Natural killer cell (primary cell): ENCODE results near the gene NFIA. TPM values are rescaled to one million over a fixed set of nuclear protein-coding genes. Genes with fewer than 3 reads are reported as not detected.

Experiments
- ATAC-seq, 3 donors: fragments of 150-1000 bp in 2 of 3; fragments of 200-7000 bp in 1 of 3; cut with Tn5 transposase; 1 replicate in 1 of 3; 2 replicates in 2 of 3; pipeline ENCODE4 v1.10.0; 2021; ENCODE audit warnings: mild to moderate bottlenecking in 2 of 3, moderate library complexity in 2 of 3
- DNase-seq, 2 donors: peaks; one replicate each; pipeline versions ENCODE4 v3.0.0 to v3.0.0-alpha.2; 2013 to 2021; ENCODE audit warnings: mixed read lengths in 1 of 2
- H3K27ac ChIP-seq: one replicate; pipeline ENCODE4 v1.5.1; 2013; ENCODE audit warnings: mild to moderate bottlenecking, low read length
- H3K27me3 ChIP-seq: one replicate; pipeline ENCODE4 v1.6.1; 2013; ENCODE audit warnings: low read length; ENCODE audit not compliant: control insufficient read depth, insufficient read depth
- H3K36me3 ChIP-seq: one replicate; pipeline ENCODE4 v1.6.1; 2013; ENCODE audit warnings: low read length; ENCODE audit not compliant: control insufficient read depth, insufficient read depth
- H3K4me1 ChIP-seq: one replicate; pipeline ENCODE4 v1.6.1; 2013; ENCODE audit warnings: low read length; ENCODE audit not compliant: control insufficient read depth, insufficient read depth
- H3K4me3 ChIP-seq: one replicate; pipeline ENCODE4 v1.5.1; 2013; ENCODE audit warnings: low read length
- H3K9me3 ChIP-seq: one replicate; pipeline ENCODE4 v1.6.1; 2013; ENCODE audit warnings: low read length; ENCODE audit not compliant: control insufficient read depth, insufficient read depth
- H3K27ac Mint-ChIP-seq, 2 donors: one replicate each; pipeline ENCODE4 v1.8.0; 2022; ENCODE audit warnings: mild to moderate bottlenecking in 2 of 2, mixed read lengths in 2 of 2, moderate library complexity in 1 of 2
- H3K27me3 Mint-ChIP-seq, 2 donors: one replicate each; pipeline ENCODE4 v1.8.0; 2022; ENCODE audit warnings: low read depth in 2 of 2, mixed read lengths in 2 of 2
- H3K36me3 Mint-ChIP-seq: one replicate; pipeline ENCODE4 v1.8.0; 2022; ENCODE audit warnings: mixed read lengths
- H3K4me1 Mint-ChIP-seq, 2 donors: one replicate each; pipeline ENCODE4 v1.8.0; 2022; ENCODE audit warnings: mixed read lengths in 2 of 2
- H3K4me3 Mint-ChIP-seq: one replicate; pipeline ENCODE4 v1.8.0; 2022; ENCODE audit warnings: mild to moderate bottlenecking, moderate library complexity, mixed read lengths
- H3K9me3 Mint-ChIP-seq, 2 donors: one replicate each; pipeline ENCODE4 v1.8.0; 2022; ENCODE audit warnings: mixed read lengths in 2 of 2
- WGBS: methylation state at CpG from one replicate; pipeline ENCODE4 v1.1.7; 2013; ENCODE audit warnings: missing lambda C conversion rate; ENCODE audit not compliant: insufficient coverage; 5-methylcytosine and 5-hydroxymethylcytosine counted together
- intact Hi-C: fragments of 100-400 bp; cut with micrococcal nuclease; formaldehyde crosslinking; loops from one replicate; pipeline ENCODE4 v1.14.2; 2022
- total RNA-seq, 4 donors: library from RNA; stranded (reverse); fragments of 120-200 nt in 1 of 4; gene quantifications; one replicate each; pipeline versions ENCODE4 v1.2.3 to v1.2.4, GENCODE V29; 2013 to 2022
- TF ChIP-seq, protein P1 (sequence below): fragments of 200-600 bp; IDR thresholded peaks from one replicate; pipeline ENCODE4 v1.8.0; 2022; ENCODE audit warnings: antibody characterized with exemption

The NFIA gene
- total RNA-seq, 3 donors from 2014 or later (not counting 1 experiment from before 2014, with no cell fraction given): 3.5 to 6.5 (median 3.6) TPM

DNA sequence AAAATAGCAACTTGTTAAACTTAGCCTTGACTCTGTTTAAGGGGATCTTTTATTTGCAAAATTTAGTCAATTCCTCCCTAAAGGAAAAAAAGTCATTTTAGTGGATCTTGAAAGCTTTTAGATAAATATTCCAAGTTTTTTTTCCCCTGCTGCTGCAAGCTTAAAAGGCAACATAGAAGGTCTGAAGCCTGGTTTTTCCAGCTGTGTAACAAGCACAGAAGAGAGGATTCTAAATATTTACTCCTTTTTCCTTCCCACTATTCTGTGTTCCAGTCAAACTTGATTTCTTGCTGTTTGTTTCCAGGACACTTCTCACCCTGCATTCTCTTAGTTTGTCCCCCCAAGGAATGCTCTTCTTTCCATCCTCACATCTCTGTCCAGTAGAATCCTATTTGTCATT is 86.7 kb downstream of the NFIA start:
- Histone ChIP-seq H3K9me3 (no peaks in the 10 kb centered on the region), H3K36me3 (no peaks in the 10 kb centered on the region), H3K4me3 (no peak overlapping the region), H3K4me1 (no peaks in the 10 kb centered on the region), H3K27me3 (no peaks in the 10 kb centered on the region), H3K27ac (no peak overlapping the region)
- no peaks in the 10 kb centered on the region for H3K36me3 Mint-ChIP-seq
- no peaks in the 10 kb centered on the region for H3K9me3 Mint-ChIP-seq
- DNase-seq (no peak), ATAC-seq (no peak)
- peaks cover 8 to 55% of the 10 kb centered on the region in 2 donors for H3K27me3 Mint-ChIP-seq
- TF ChIP-seq, protein P1, sequence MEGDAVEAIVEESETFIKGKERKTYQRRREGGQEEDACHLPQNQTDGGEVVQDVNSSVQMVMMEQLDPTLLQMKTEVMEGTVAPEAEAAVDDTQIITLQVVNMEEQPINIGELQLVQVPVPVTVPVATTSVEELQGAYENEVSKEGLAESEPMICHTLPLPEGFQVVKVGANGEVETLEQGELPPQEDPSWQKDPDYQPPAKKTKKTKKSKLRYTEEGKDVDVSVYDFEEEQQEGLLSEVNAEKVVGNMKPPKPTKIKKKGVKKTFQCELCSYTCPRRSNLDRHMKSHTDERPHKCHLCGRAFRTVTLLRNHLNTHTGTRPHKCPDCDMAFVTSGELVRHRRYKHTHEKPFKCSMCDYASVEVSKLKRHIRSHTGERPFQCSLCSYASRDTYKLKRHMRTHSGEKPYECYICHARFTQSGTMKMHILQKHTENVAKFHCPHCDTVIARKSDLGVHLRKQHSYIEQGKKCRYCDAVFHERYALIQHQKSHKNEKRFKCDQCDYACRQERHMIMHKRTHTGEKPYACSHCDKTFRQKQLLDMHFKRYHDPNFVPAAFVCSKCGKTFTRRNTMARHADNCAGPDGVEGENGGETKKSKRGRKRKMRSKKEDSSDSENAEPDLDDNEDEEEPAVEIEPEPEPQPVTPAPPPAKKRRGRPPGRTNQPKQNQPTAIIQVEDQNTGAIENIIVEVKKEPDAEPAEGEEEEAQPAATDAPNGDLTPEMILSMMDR: no peak
- H3K27ac Mint-ChIP-seq: no peak overlapping the region
- intact Hi-C loops: no loop called here
- no peaks in the 10 kb centered on the region for H3K4me1 Mint-ChIP-seq
- no peak overlapping the region for H3K4me3 Mint-ChIP-seq

DNA sequence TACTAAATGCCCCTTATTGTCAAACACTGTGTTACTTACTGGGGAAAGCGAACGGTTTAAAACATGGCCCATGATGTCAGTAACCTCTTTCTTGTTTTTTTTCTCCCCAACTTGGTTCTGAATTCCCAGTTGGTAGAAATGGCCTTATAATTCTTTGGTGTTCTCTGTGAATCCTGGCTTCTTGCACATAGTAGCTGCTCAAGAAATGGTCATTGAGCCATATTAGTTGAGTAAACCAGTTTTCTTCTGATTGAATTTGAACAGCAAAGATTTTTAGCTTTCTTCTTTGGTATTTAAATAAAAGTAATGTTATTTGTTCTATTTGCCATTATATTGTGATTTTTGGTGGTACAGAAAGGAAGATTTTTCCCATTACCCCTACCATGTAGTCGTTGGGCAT is 87.3 kb downstream of the NFIA start:
- no peaks in the 10 kb centered on the region for H3K36me3 Mint-ChIP-seq
- Histone ChIP-seq H3K4me3 (no peak overlapping the region), H3K4me1 (no peaks in the 10 kb centered on the region), H3K9me3 (no peaks in the 10 kb centered on the region), H3K27ac (no peak overlapping the region), H3K36me3 (no peaks in the 10 kb centered on the region), H3K27me3 (no peaks in the 10 kb centered on the region)
- ATAC-seq: no peak
- H3K4me3 Mint-ChIP-seq: no peak overlapping the region
- no peaks in the 10 kb centered on the region for H3K4me1 Mint-ChIP-seq
- no peak overlapping the region for H3K27ac Mint-ChIP-seq
- intact Hi-C loops: no loop called here
- 100% methylated on average over 3 of the region's 3 CpGs for WGBS
- TF ChIP-seq, protein P1: no peak
- peaks cover 8 to 55% of the 10 kb centered on the region in 2 donors for H3K27me3 Mint-ChIP-seq
- no peaks in the 10 kb centered on the region for H3K9me3 Mint-ChIP-seq
- no peak for DNase-seq

DNA sequence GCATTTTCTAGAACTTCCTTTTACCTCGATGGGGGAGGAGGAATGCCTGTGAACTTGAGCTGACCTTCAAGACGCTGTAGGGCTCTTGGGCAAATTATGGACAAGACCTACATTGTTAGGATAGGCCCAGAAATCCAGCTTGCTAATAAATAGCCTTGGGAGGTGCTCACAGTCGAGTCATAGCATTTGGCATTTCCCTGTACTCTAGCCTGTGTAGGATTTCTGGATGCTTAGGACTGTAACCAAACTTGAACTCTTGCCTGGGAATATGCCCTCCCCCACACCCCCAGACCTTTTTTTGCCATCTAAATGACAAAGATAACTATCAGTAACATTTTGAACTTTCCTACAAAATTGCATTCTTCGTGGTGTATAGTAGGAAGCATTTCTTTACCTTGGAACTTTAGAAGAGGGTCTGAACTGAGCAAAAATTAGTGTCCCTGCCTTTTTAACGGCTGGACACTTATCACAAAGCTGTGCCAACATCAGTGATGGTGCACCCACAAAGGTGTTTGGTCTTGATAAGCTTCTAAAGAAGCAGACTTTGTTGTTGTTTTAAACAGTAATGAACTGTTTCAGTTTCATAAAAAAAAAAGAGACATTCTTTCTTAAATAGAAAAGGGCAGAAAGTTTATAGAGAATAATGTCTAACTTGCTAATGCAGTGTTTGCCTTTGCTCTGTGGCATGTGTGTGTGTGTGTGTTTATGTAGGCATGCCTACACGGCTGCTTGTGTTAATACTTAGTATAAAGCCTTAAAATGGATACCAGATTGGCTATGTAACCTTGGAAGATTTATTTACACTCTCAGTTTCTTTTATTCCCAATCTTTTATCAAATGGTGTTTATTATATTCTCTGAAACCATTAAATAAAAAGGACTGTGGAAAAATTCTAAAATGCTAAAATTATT is 88.2 kb downstream of the NFIA start:
- DNase-seq: no peak
- H3K27me3 Mint-ChIP-seq: peaks cover 5 to 55% of the 10 kb centered on the region in 2 donors
- no peaks in the 10 kb centered on the region for H3K4me1 ChIP-seq
- H3K27ac Mint-ChIP-seq: no peak overlapping the region
- WGBS: 64% methylated on average over 5 of the region's 6 CpGs
- H3K27ac ChIP-seq: no peak overlapping the region
- no peaks in the 10 kb centered on the region for H3K9me3 ChIP-seq
- intact Hi-C loops: no loop called here
- ATAC-seq: no peak
- H3K4me3 ChIP-seq: no peak overlapping the region
- H3K36me3 Mint-ChIP-seq: no peaks in the 10 kb centered on the region
- no peaks in the 10 kb centered on the region for H3K4me1 Mint-ChIP-seq
- H3K27me3 ChIP-seq: no peaks in the 10 kb centered on the region
- no peaks in the 10 kb centered on the region for H3K36me3 ChIP-seq
- TF ChIP-seq, protein P1: no peak
- no peaks in the 10 kb centered on the region for H3K9me3 Mint-ChIP-seq
- H3K4me3 Mint-ChIP-seq: no peak overlapping the region

DNA sequence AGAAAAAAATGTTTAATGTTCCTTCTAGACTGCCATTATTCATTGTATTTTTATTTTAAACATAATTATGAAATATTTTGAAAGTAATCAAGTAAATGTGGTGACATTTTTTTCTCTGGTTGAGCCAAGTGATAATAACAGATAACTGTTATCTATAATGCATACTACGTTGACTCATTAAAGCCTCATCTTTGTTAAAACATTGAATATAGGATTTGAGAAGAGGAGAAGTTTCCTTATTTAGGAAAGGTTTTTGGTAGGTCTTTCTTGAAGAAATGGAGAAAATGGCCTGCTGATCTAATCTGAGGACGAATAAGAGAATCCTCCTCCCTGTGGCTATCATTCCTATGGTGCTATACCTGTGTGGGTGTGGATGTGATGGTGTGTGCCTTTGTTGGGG is 89.0 kb downstream of the NFIA start:
- Histone ChIP-seq H3K27ac (no peak overlapping the region), H3K27me3 (no peaks in the 10 kb centered on the region), H3K36me3 (no peaks in the 10 kb centered on the region), H3K4me3 (no peak overlapping the region), H3K9me3 (no peaks in the 10 kb centered on the region), H3K4me1 (no peaks in the 10 kb centered on the region)
- Mint-ChIP-seq H3K36me3 (no peaks in the 10 kb centered on the region), H3K4me3 (no peak overlapping the region), H3K27me3 (peaks cover 8 to 54% of the 10 kb centered on the region in 2 donors), H3K9me3 (no peaks in the 10 kb centered on the region), H3K4me1 (no peaks in the 10 kb centered on the region), H3K27ac (no peak overlapping the region)
- ATAC-seq (no peak), DNase-seq (no peak)
- 89% methylated on average over 1 of the region's 2 CpGs for WGBS
- TF ChIP-seq, protein P1: no peak
- intact Hi-C loops: no loop called here
